HG03432 (cell line): ENCODE measurements around the gene SLC5A9.
"Not testable (repeated sequence)": the region's sequence is repeated elsewhere in the genome, so short reads cannot be mapped to it uniquely, and the experiment has no call there.

Experiments used
- ATAC-seq: cut with Tn5 transposase; IDR thresholded peaks from one replicate; pipeline ENCODE4 v1.9.1; 2021; ENCODE audit warnings: mild to moderate bottlenecking, moderate library complexity; ENCODE audit not compliant: unreplicated experiment

Gene SLC5A9

GRCh38 chr1:48236716-48237470 is 14.4 kb downstream of the SLC5A9 start:
- peak; percentile 80 for ATAC-seq

- ATAC-seq, result no peak
Observed at GRCh38 chr1:48242141-48242736, 19.7 kb downstream of the SLC5A9 start.

GRCh38 chr1:48245106-48245505 is 22.6 kb downstream of the SLC5A9 start:
- no peak for ATAC-seq

- no peak for ATAC-seq
Observed at GRCh38 chr1:48246727-48247126, 24.2 kb downstream of the SLC5A9 start.

GRCh38 chr1:48248356-48248755 is 25.8 kb downstream of the SLC5A9 start:
- no peak for ATAC-seq

- no peak for ATAC-seq
Observed at GRCh38 chr1:48249868-48250267, 27.4 kb downstream of the SLC5A9 start.

GRCh38 chr1:48250572-48250971 is 28.1 kb downstream of the SLC5A9 start:
- no peak for ATAC-seq

- ATAC-seq, result no peak
Observed at GRCh38 chr1:48251323-48251722, 28.8 kb downstream of the SLC5A9 start.

- no peak for ATAC-seq
Observed at GRCh38 chr1:48251821-48252220, 29.3 kb downstream of the SLC5A9 start.

GRCh38 chr1:48254254-48254653 is 31.7 kb downstream of the SLC5A9 start:
- no peak for ATAC-seq

GRCh38 chr1:48258106-48258505 is 35.6 kb downstream of the SLC5A9 start:
- ATAC-seq, result no peak

- no peak for ATAC-seq
Observed at GRCh38 chr1:48261881-48262400, 39.4 kb downstream of the SLC5A9 start.

GRCh38 chr1:48263041-48263440 is 40.5 kb downstream of the SLC5A9 start:
- ATAC-seq, result no peak

GRCh38 chr1:48266576-48266975 is 44.1 kb downstream of the SLC5A9 start:
- ATAC-seq, result no peak

- not testable (repeated sequence) for ATAC-seq
Observed at GRCh38 chr1:48277437-48277836, 54.9 kb downstream of the SLC5A9 start.

GRCh38 chr1:48282329-48282728 is 59.8 kb downstream of the SLC5A9 start:
- ATAC-seq, result not testable (repeated sequence)

GRCh38 chr1:48284696-48285420 is 62.3 kb downstream of the SLC5A9 start:
- ATAC-seq, result not testable (repeated sequence)

- ATAC-seq, result no peak
Observed at GRCh38 chr1:48285525-48285924, 63.0 kb downstream of the SLC5A9 start.

- no peak for ATAC-seq
Observed at GRCh38 chr1:48291421-48291820, 68.9 kb downstream of the SLC5A9 start.

- no peak for ATAC-seq
Observed at GRCh38 chr1:48292706-48293105, 70.2 kb downstream of the SLC5A9 start.

GRCh38 chr1:48294094-48294493 is 71.6 kb downstream of the SLC5A9 start:
- not testable (repeated sequence) for ATAC-seq

- ATAC-seq, result no peak
Observed at GRCh38 chr1:48294656-48295055, 72.1 kb downstream of the SLC5A9 start.
